GM12878 (cell line): ENCODE data around the gene SF1. TPM values are rescaled to one million over a fixed set of nuclear protein-coding genes. Genes with fewer than 3 reads are reported as not detected.

Source experiments
- ATAC-seq: fragments of 200-7000 bp; cut with Tn5 transposase; 3 replicates; pipeline ENCODE4 v1.9.1; 2020; ENCODE audit warnings: mild to moderate bottlenecking, moderate library complexity
- BruUV-seq: library from RNA; stranded (reverse); fragments of 400-500 nt; replicated peaks from 2 replicates; lab custom pipeline; 2021; lab: Mats Ljungman, UMichigan
- CTCF ChIA-PET: fragments of 300-600 bp; sonication (Branson Sonifier 250); formaldehyde crosslinking; extraction: SDS; loops from one replicate; lab custom pipeline; 2021; ENCODE audit warnings: inconsistent platforms; lab: Yijun Ruan, JAX
- POLR2A ChIA-PET: fragments of 350-600 bp; formaldehyde crosslinking; extraction: SDS; loops from one replicate; lab custom pipeline; 2021; ENCODE audit warnings: inconsistent platforms; lab: Charles Lee
- RAD21 ChIA-PET: fragments of 300-600 bp; sonication (Branson Sonifier 250); formaldehyde crosslinking; loops from one replicate; lab custom pipeline; 2023; ENCODE audit warnings: antibody characterized with exemption; ENCODE audit not compliant: unreplicated experiment; lab: Charles Lee
- SMC1A ChIA-PET: fragments of 300-600 bp; sonication (Branson Sonifier 250); formaldehyde crosslinking; loops from one replicate; lab custom pipeline; 2023; ENCODE audit not compliant: unreplicated experiment, uncharacterized antibody; lab: Charles Lee
- DNase-seq: peaks from one replicate; pipeline ENCODE4 v3.0.0-alpha.2; 2011; ENCODE audit warnings: low read depth, low spot score
- FAIRE-seq: peaks from 3 replicates; lab custom pipeline; 2011; peaks lifted over from hg19 to GRCh38; lab: Jason Lieb, UNC
- H2AFZ ChIP-seq: 2 replicates; pipeline ENCODE4 v1.6.0; 2011; ENCODE audit warnings: low read depth, low read length, control low read depth; ENCODE audit not compliant: control insufficient read depth
- H3K27ac ChIP-seq: 2 replicates; pipeline ENCODE4 v1.5.1; 2011; ENCODE audit warnings: control low read depth; ENCODE audit not compliant: control insufficient read depth, insufficient read depth
- H3K27me3 ChIP-seq, 2 experiments: replicated peaks in 1 of 2; 2 replicates each; pipeline versions ENCODE4 v1.6.0 to v1.6.1; 2011; ENCODE audit warnings: low read length in 1 of 2; ENCODE audit not compliant: control insufficient read depth in 2 of 2, insufficient read depth in 2 of 2
- H3K36me3 ChIP-seq, 2 experiments: 2 replicates each; pipeline ENCODE4 v1.5.1; 2011; ENCODE audit warnings: low read length in 1 of 2; ENCODE audit not compliant: control insufficient read depth in 2 of 2, insufficient read depth in 2 of 2
- H3K4me1 ChIP-seq: 2 replicates; pipeline ENCODE4 v1.6.1; 2011; ENCODE audit warnings: mild to moderate bottlenecking, low read length, moderate library complexity, mixed read lengths; ENCODE audit not compliant: control insufficient read depth, insufficient read depth
- H3K4me2 ChIP-seq: 2 replicates; pipeline ENCODE4 v1.6.0; 2011; ENCODE audit warnings: control low read depth; ENCODE audit not compliant: control insufficient read depth, insufficient read depth
- H3K4me3 ChIP-seq: fragments of 200-600 bp; sonication (generic); 2 replicates; pipeline ENCODE4 v1.5.1; 2016
- H3K79me2 ChIP-seq: 2 replicates; pipeline ENCODE4 v1.6.0; 2011; ENCODE audit warnings: low read length; ENCODE audit not compliant: control insufficient read depth, insufficient read depth
- H3K9ac ChIP-seq: 2 replicates; pipeline ENCODE4 v1.8.0; 2011; ENCODE audit warnings: low read length, control low read depth, mixed read lengths; ENCODE audit not compliant: control insufficient read depth, insufficient read depth
- H3K9me3 ChIP-seq: replicated peaks from 3 replicates; pipeline ENCODE4 v1.5.1; 2011; ENCODE audit warnings: mild to moderate bottlenecking, low read length; ENCODE audit not compliant: control insufficient read depth, insufficient read depth
- H4K20me1 ChIP-seq: 2 replicates; pipeline ENCODE4 v1.6.0; 2011; ENCODE audit not compliant: control insufficient read depth, insufficient read depth
- BMI1 ChIP-seq: fragments of 450-650 bp; IDR thresholded peaks from 2 replicates; pipeline ENCODE4 v1.6.1; 2016; ENCODE audit warnings: mild to moderate bottlenecking, moderate library complexity, borderline replicate concordance
- CEBPB ChIP-seq, 2 experiments: fragments of 150-350 bp in 1 of 2; IDR thresholded peaks; 2 replicates each; pipeline ENCODE4 v1.6.1; 2012 to 2014; ENCODE audit warnings: low read depth in 2 of 2, low read length in 2 of 2, borderline replicate concordance in 1 of 2, inconsistent platforms in 1 of 2
- DPF2 ChIP-seq: fragments of 450-650 bp; IDR thresholded peaks from 2 replicates; pipeline ENCODE4 v1.6.1; 2017; ENCODE audit warnings: mild to moderate bottlenecking
- IKZF2 ChIP-seq, 2 experiments: fragments of 450-650 bp; IDR thresholded peaks; 2 replicates each; pipeline ENCODE4 v1.6.1; 2017; ENCODE audit warnings: mild to moderate bottlenecking in 2 of 2, moderate library complexity in 2 of 2
- JUND ChIP-seq: IDR thresholded peaks from 2 replicates; pipeline ENCODE4 v1.6.1; 2012; ENCODE audit warnings: low read depth, mild to moderate bottlenecking, low read length, improper control_type of control experiment, moderate library complexity
- NFYA ChIP-seq: IDR thresholded peaks from 2 replicates; pipeline ENCODE4 v1.6.1; 2011; ENCODE audit warnings: low read depth, mild to moderate bottlenecking, low read length, improper control_type of control experiment, borderline replicate concordance
- NFYB ChIP-seq: IDR thresholded peaks from 2 replicates; pipeline ENCODE4 v1.6.1; 2011; ENCODE audit warnings: low read depth, mild to moderate bottlenecking, low read length, improper control_type of control experiment, moderate library complexity; ENCODE audit not compliant: insufficient read depth
- NR2C2 ChIP-seq: IDR thresholded peaks from 2 replicates; pipeline ENCODE4 v1.6.1; 2011; ENCODE audit warnings: borderline replicate concordance, low read depth; ENCODE audit not compliant: control insufficient read depth, insufficient read length
- POLR2A ChIP-seq: IDR thresholded peaks from 2 replicates; pipeline ENCODE4 v1.6.1; 2011; ENCODE audit warnings: low read depth, mild to moderate bottlenecking, low read length
- POU2F2 ChIP-seq: IDR thresholded peaks from 3 replicates; pipeline ENCODE4 v1.6.1; 2011; ENCODE audit warnings: low read depth, mild to moderate bottlenecking, low read length, borderline replicate concordance
- SREBF2 ChIP-seq: IDR thresholded peaks from 2 replicates; pipeline ENCODE4 v1.6.1; 2012; ENCODE audit warnings: mild to moderate bottlenecking, low read length
- SUPT20H ChIP-seq: IDR thresholded peaks from 2 replicates; pipeline ENCODE4 v1.6.1; 2011; ENCODE audit warnings: low read depth, mild to moderate bottlenecking, low read length, moderate library complexity, borderline replicate concordance; ENCODE audit not compliant: control insufficient read depth
- ZZZ3 ChIP-seq: IDR thresholded peaks from 2 replicates; pipeline ENCODE4 v1.6.1; 2011; ENCODE audit warnings: low read depth; ENCODE audit not compliant: control insufficient read depth, insufficient read length
- WGBS: methylation state at CpG from one replicate; pipeline ENCODE4 v1.1.6; 2016; ENCODE audit warnings: low lambda C conversion rate; ENCODE audit not compliant: insufficient replicate concordance, insufficient coverage; ENCODE audit errors: missing lambda C conversion rate; 5-methylcytosine and 5-hydroxymethylcytosine counted together
- in situ Hi-C: fragments of 300-500 bp; cut with MboI; formaldehyde crosslinking; loops from 9 replicates; pipeline ENCODE4 v1.14.3; 2018; ENCODE audit warnings: mixed read lengths
- intact Hi-C: fragments of 100-400 bp; cut with micrococcal nuclease; formaldehyde crosslinking; loops from one replicate; pipeline ENCODE4 v1.14.2; 2022; ENCODE audit not compliant: unreplicated experiment
- polyA plus RNA-seq, 11 experiments: library from polyadenylated mRNA; depleted of rRNA in 4 of 11; unstranded in 6 of 11; stranded (reverse) in 5 of 11; fragments of >200 nt; fragmentation: Nextera tagmentation in 4 of 11; fragmentation: Illumina TruSeq in 1 of 11; extraction: Ambion mirVana in 4 of 11; extraction: Trizol in 1 of 11; gene quantifications; 1 replicate in 1 of 11; 2 replicates in 10 of 11; pipeline versions ENCODE4 v1.2.1 to v1.2.3, GENCODE V29; 2011 to 2016; ENCODE audit warnings: inconsistent platforms in 2 of 11, missing spikeins in 2 of 11, low read depth in 1 of 11
- total RNA-seq, 4 experiments: library from RNA; depleted of rRNA in 3 of 4; stranded (reverse); fragments of >200 nt in 3 of 4; fragmentation: Illumina TruSeq in 1 of 4; extraction: Trizol in 1 of 4; gene quantifications; 2 replicates each; pipeline versions ENCODE4 v1.2.1 to v1.2.3, GENCODE V29; 2013 to 2021
- TF ChIP-seq, protein P1 (sequence below): fragments of 450-650 bp; IDR thresholded peaks from 2 replicates; pipeline ENCODE4 v1.6.1; 2017; ENCODE audit warnings: borderline replicate concordance

The SF1 gene
- total and polyA plus RNA-seq, 10 of the 15 experiments (the other 5 are each of a cell fraction or from before 2014, with no cell fraction given): 13.6 to 337 (median 103) TPM

DNA sequence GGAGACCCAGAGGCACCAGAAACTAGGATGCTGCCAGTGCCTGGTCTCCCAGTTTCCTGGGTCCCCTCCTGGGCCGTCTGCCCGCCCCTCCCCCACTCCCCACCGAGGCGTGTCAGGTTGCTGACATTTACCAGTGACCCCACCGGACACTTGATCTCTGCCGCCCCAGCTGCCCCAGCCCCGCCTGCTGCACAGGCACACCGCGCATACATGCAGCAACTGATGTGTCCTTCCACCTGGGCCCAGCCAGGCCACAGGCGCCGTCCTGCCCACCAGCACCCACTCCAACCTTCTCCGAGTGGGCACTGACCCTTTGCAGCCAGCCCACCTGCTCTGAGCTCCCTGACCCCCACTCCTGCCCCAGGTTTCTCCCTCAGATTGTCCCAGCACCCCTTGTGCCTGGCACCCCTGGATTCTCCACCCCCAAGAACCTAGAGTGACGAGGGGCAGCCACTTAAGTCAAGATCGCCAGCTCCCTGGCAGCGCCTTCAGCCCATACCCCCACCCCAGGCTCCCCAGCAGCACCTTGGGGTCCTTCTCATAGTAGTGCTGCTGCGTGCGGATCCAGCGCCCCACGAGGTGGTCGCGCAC lies 19.1 kb downstream of the SF1 start:
- in situ Hi-C loops: no loop called here
- Histone ChIP-seq H3K79me2 (no peaks in the 10 kb centered on the region), H3K9me3 (no peaks in the 10 kb centered on the region), H3K9ac (no peak overlapping the region), H2AFZ (no peak overlapping the region), H4K20me1 (no peaks in the 10 kb centered on the region), H3K4me2 (no peak overlapping the region), H3K4me3 (no peak overlapping the region), H3K27ac (no peak overlapping the region), H3K36me3 (peaks cover 2 to 8% of the 10 kb centered on the region in 2 experiments; a peak in 3 of 4 replicates), H3K4me1 (peaks cover 9% of the 10 kb centered on the region), H3K27me3 (no peaks in the 10 kb centered on the region)
- ATAC-seq (no peak), DNase-seq (no peak), FAIRE-seq (no peak)
- TF ChIP-seq IKZF2 (IDR thresholded peaks at IDR 0.05) (no peak), JUND (no peak)
- SMC1A ChIA-PET: interaction anchor here (1.7 kb wide), 1 partner anchor 17 kb away, joined by 5 read pairs; no protein-coding TSS in a partner anchor
- POLR2A ChIA-PET: no interaction called here
- no TSS peak for BruUV-seq
- WGBS: 88% methylated on average over 18 of the region's 21 CpGs
- intact Hi-C loops: no loop called here
- RAD21 ChIA-PET: interaction anchor here (1.2 kb wide), 1 partner anchor 55 kb away, joined by 3 read pairs; no protein-coding TSS in a partner anchor
- CTCF ChIA-PET: interaction anchor here (0.8 to 1.3 kb wide), 2 partner anchors 9 to 25 kb away, joined by 3 to 6 read pairs; no protein-coding TSS in a partner anchor

DNA sequence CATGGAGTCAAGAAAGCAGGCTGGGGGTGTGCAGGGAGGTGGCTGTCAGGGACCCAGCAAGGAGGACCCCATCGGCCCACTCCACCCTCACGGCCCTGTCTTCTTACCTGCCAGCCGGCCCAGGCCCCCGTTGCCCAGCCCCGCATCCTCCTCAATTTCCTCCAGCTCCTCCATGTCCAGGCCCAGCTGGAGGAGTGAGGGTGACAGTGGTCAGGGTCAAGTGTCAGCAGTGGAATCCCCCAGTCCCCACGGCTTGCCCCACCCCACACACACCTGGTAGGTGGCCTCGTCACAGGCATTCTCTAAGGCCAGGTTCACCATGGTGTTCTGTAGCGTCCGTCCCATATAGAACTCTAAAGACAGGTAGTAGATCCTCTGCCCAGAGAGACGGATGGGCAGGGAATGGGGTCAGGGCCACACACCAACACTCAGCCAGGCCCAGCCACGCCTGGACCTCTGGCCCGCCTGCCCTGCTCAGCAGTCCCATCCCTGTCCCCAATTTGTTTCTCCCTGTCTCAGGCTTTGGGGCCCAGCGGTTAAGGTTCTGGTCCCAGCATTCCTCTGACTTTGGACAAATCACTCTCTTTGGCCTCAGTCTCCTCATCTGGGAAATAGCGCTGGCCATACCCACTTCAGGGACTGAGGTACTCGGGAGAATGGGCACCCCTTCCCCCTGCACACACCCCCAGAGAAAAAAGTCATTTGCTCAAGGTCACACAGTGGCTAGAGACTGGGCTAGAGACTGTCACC lies 19.8 kb downstream of the SF1 start:
- ATAC-seq (no peak), DNase-seq (no peak), FAIRE-seq (no peak)
- H3K4me3 ChIP-seq: no peak overlapping the region
- ChIA-PET RAD21 (no interaction called here), SMC1A (no interaction called here), POLR2A (no interaction called here), CTCF (no interaction called here)
- no peaks in the 10 kb centered on the region for H3K9me3 ChIP-seq
- intact Hi-C loops (no loop called here), in situ Hi-C loops (no loop called here)
- no peak overlapping the region for H2AFZ ChIP-seq
- H3K36me3 ChIP-seq: peaks cover 0 to 6% of the 10 kb centered on the region in 2 experiments; a peak in 2 of 4 replicates
- 70% methylated on average over 15 of the region's 15 CpGs for WGBS
- H3K4me2 ChIP-seq: no peak overlapping the region
- no peak overlapping the region for H3K9ac ChIP-seq
- H3K27ac ChIP-seq: no peak overlapping the region
- no peaks in the 10 kb centered on the region for H3K79me2 ChIP-seq
- H3K27me3 ChIP-seq: no peaks in the 10 kb centered on the region
- no peaks in the 10 kb centered on the region for H4K20me1 ChIP-seq
- peaks cover 2% of the 10 kb centered on the region for H3K4me1 ChIP-seq
- no TSS peak for BruUV-seq
- TF ChIP-seq SREBF2 (no peak), IKZF2 (IDR thresholded peaks at IDR 0.05) (no peak), CEBPB (IDR thresholded peaks at IDR 0.05; ENCODE audit: borderline replicate concordance in 1 of 2, low read depth in 2 of 2, low read length in 2 of 2) (no peak), SUPT20H (no peak), NFYA (no peak), POLR2A (no peak), NFYB (no peak), DPF2 (no peak), ZZZ3 (no peak), NR2C2 (no peak), BMI1 (no peak), POU2F2 (no peak)
- TF ChIP-seq, protein P1, sequence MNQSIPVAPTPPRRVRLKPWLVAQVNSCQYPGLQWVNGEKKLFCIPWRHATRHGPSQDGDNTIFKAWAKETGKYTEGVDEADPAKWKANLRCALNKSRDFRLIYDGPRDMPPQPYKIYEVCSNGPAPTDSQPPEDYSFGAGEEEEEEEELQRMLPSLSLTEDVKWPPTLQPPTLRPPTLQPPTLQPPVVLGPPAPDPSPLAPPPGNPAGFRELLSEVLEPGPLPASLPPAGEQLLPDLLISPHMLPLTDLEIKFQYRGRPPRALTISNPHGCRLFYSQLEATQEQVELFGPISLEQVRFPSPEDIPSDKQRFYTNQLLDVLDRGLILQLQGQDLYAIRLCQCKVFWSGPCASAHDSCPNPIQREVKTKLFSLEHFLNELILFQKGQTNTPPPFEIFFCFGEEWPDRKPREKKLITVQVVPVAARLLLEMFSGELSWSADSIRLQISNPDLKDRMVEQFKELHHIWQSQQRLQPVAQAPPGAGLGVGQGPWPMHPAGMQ: no peak
